WERI-Rb-1 (cell line): ENCODE data around the gene KIF9.

Source experiments
- DNase-seq: peaks from one replicate; pipeline ENCODE4 v3.0.0-alpha.2; 2020
- H3K27ac ChIP-seq: fragments of 250-450 bp; sonication (Bioruptor Pico); 2 replicates; pipeline ENCODE4 v1.5.1; 2020; ENCODE audit warnings: mild to moderate bottlenecking, moderate library complexity
- H3K27me3 ChIP-seq: fragments of 250-450 bp; sonication (Bioruptor Pico); 2 replicates; pipeline ENCODE4 v1.5.1; 2021; ENCODE audit warnings: mild to moderate bottlenecking, low read depth, moderate library complexity; ENCODE audit not compliant: insufficient read depth, severe bottlenecking
- H3K36me3 ChIP-seq: fragments of 250-450 bp; sonication (Bioruptor Pico); 2 replicates; pipeline ENCODE4 v1.5.1; 2020; ENCODE audit warnings: mild to moderate bottlenecking, moderate library complexity
- H3K4me3 ChIP-seq: 2 replicates; pipeline ENCODE4 v1.5.1; 2011; ENCODE audit warnings: low read depth, mild to moderate bottlenecking, control low read depth, low read length
- H3K9me3 ChIP-seq: fragments of 250-450 bp; sonication (Bioruptor Pico); 2 replicates; pipeline ENCODE4 v1.5.1; 2021; ENCODE audit warnings: mild to moderate bottlenecking, moderate library complexity; ENCODE audit not compliant: severe bottlenecking
- CTCF ChIP-seq: IDR thresholded peaks from 2 replicates; pipeline ENCODE4 v1.5.1; 2011; ENCODE audit warnings: low read depth, mild to moderate bottlenecking, control low read depth, inconsistent platforms, low read length

Gene KIF9

GRCh38 chr3:47283591-47284364 lies 1.2 kb upstream of the KIF9 start:
- peaks cover 10% of the 10 kb centered on the region for H3K36me3 ChIP-seq
- no peak for TF ChIP-seq CTCF

GRCh38 chr3:47283193-47283537 lies 566 bp upstream of the KIF9 start:
- Histone ChIP-seq H3K9me3 (no peaks in the 10 kb centered on the region), H3K36me3 (peaks cover 10% of the 10 kb centered on the region), H3K27ac (peak overlapping the region; percentile 86), H3K4me3 (peak overlapping the region; percentile 77), H3K27me3 (no peaks in the 10 kb centered on the region)
- no peak for DNase-seq
- TF ChIP-seq CTCF, result no peak

More at GRCh38 chr3:47283591-47284364, 1.2 kb upstream of the KIF9 start:
- Histone ChIP-seq H3K4me3 (peak overlapping the region; percentile 77), H3K27ac (peak overlapping the region; percentile 86), H3K27me3 (no peaks in the 10 kb centered on the region), H3K9me3 (no peaks in the 10 kb centered on the region)
- no peak for DNase-seq

DNA sequence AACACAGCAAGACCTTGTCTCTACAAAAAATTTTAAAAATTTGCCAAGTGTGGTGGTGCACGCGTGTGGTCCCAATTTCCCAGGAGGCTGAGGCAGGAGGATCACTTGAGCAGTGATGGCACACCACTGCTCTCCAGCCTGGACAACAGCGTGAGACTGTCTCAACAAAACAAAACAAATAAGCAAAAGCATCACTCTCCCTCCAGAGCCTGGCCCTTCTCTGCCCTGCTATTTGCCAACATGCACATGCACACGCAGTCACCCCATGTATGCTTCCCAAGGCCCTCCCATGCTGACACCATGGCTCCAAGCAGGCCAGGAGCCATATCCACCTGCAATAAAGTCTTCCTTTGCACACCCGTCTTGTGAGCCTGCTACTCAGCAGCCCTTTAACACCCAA lies 2.1 kb downstream of the KIF9 start:
- Histone ChIP-seq H3K4me3 (no peak overlapping the region), H3K27ac (no peak overlapping the region), H3K27me3 (no peaks in the 10 kb centered on the region), H3K36me3 (no peaks in the 10 kb centered on the region; the same call in 1 of the 2 replicates), H3K9me3 (no peaks in the 10 kb centered on the region)
- DNase-seq, result no peak
- no peak for TF ChIP-seq CTCF

DNA sequence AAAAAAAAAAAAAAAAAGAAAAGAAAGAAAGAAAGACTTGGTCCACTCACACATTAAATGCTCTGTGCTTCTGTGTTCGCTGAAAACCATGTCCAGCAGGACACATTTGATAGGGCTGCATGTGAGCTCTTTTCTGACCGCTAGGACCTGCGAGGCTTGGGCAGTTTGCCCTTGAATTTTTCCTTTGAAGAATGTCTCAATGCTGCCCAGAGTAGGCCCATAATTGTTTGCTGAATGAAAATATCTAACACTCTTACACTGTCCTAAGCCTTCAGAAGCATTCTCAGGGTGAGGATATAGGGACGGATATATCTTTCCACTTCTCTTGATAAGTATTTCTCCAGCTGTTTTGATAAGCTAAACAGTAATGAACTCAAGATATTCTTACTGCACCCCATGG lies 6.0 kb downstream of the KIF9 start:
- Histone ChIP-seq H3K27me3 (no peaks in the 10 kb centered on the region), H3K4me3 (no peak overlapping the region), H3K9me3 (no peaks in the 10 kb centered on the region), H3K27ac (no peak overlapping the region), H3K36me3 (no peaks in the 10 kb centered on the region)
- no peak for DNase-seq
- TF ChIP-seq CTCF, result no peak

GRCh38 chr3:47274652-47275051 lies 7.9 kb downstream of the KIF9 start:
- no peaks in the 10 kb centered on the region for H3K36me3 ChIP-seq
- H3K27me3 ChIP-seq, result no peaks in the 10 kb centered on the region
- TF ChIP-seq CTCF, result no peak
- no peak for DNase-seq
- H3K9me3 ChIP-seq, result no peaks in the 10 kb centered on the region
- no peak overlapping the region for H3K27ac ChIP-seq
- no peak overlapping the region for H3K4me3 ChIP-seq

DNA sequence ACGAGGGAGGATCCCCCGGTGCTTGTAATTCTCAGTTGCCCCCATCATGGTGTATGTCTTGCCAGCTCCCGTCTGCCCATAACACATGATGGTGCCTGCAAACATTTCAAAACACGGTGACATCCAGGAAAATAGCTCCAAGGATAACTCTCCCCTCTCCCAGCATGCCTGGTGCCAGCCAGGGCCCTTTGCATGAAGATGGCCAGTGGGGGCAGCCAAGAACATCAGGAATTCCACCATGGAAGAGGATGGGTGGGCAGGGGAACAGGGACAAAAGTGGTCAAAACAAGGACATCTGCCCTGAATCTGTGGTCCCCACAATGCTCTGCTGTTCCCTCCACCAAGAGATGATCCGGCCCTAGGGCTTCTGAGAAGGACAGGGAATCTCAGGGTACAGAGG lies 9.0 kb downstream of the KIF9 start:
- 0 out of 2 replicates have a peak, but pooled peaks have one; percentile 4 for TF ChIP-seq CTCF
- Histone ChIP-seq H3K9me3 (no peaks in the 10 kb centered on the region), H3K36me3 (no peaks in the 10 kb centered on the region), H3K4me3 (no peak overlapping the region), H3K27ac (no peak overlapping the region), H3K27me3 (no peaks in the 10 kb centered on the region)
- no peak for DNase-seq
